Measurements from ENCODE around the gene SEC62.

DNA sequence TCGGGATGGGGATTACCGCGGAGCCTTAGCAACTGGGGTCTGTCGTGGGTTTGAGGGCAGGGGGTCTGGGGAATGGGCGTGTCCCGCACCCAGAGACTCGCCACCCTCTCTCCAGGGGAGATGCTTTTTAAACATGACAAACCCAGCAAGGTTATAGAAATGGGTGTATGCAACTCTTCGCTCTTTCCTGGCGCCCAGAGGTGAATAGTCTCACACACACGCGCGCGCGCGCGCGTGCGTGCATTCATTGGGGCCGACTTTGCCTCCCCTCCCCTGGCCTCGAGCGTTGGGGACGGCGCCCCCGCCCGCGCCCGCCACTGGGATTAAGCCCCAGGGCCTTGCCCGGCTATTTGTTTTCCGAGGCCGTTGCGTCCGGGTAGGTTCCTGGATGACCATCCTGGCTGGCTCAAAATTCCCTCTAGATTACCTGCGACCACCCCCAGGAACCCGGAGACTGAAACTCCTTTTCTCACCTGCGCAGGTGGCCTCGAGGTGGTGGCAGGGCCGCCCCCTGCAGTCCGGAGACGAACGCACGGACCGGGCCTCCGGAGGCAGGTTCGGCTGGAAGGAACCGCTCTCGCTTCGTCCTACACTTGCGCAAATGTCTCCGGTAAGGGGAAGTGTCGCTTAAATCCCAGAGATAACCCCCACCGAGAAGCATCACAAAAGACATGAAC is 72.0 kb downstream of the SEC62 start:
- TF ChIP-seq, protein P1, sequence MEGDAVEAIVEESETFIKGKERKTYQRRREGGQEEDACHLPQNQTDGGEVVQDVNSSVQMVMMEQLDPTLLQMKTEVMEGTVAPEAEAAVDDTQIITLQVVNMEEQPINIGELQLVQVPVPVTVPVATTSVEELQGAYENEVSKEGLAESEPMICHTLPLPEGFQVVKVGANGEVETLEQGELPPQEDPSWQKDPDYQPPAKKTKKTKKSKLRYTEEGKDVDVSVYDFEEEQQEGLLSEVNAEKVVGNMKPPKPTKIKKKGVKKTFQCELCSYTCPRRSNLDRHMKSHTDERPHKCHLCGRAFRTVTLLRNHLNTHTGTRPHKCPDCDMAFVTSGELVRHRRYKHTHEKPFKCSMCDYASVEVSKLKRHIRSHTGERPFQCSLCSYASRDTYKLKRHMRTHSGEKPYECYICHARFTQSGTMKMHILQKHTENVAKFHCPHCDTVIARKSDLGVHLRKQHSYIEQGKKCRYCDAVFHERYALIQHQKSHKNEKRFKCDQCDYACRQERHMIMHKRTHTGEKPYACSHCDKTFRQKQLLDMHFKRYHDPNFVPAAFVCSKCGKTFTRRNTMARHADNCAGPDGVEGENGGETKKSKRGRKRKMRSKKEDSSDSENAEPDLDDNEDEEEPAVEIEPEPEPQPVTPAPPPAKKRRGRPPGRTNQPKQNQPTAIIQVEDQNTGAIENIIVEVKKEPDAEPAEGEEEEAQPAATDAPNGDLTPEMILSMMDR (IDR thresholded peaks at IDR 0.05), result peak in 2 of 3 donors; percentile 11 to 16
- TF ChIP-seq POLR2A (IDR thresholded peaks at IDR 0.05), result no peak
- TF ChIP-seq POLR2AphosphoS5 (IDR thresholded peaks at IDR 0.05), result no peak

All from breast epithelium (tissue), 3 donors.